Middle frontal gyrus (tissue), 1 donor: ENCODE data around the gene COX8A.

Source experiments
- DNase-seq: peaks from one replicate; pipeline ENCODE4 v3.0.0-alpha.2; 2015; ENCODE audit warnings: low spot score; ENCODE audit errors: extremely low spot score

COX8A gene

DNA sequence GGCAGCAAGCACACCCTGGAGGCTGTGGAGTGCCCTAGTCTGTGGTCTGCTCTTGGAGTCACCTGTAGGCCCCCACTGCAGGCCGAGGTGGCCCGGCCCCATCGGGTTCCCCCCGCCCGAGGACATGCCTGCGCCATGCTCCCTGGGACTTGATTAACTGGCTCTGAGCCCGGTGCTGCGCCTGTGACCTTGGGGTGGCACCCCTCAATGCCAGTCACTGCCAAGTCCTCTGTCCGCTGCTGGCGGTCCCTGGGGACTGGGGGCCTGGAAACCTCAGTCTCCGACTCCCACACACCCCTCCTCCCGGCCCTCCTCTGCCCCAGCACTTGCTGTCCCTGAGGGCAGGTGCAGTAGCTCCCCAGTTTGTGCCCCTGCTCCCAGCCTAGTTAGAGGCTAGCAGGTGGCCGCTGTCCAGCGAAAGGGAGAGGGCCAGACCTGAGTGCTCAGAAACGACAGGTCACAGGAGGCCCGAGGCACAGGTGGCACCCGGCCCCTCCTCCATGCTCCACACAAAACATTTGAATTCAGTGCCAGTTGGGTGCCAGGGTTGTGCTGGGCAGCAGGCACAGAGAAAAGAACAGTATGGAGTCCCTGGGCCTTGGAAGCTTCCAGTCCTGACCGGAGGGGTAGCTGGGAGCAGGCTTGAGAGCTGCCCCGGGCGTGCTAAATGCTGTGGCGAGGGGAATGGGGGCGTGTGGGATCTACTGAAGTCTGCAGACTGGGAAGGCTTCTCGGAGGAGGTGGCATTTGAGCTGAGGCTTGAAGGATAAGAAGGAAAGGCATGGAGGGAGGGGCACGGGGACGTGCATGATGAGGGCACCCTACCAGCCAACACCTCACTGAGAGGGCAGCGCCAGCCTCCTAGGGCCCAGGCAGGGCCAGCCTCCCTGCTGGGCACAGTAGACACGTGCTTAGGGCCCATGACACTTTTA is 45.0 kb downstream of the COX8A start:
- no peak for DNase-seq

- no peak for DNase-seq
These were observed 46.7 kb downstream of the COX8A start for GRCh38 chr11:64020976-64021756.

GRCh38 chr11:64021757-64022093 is 47.3 kb downstream of the COX8A start:
- DNase-seq = no peak

- DNase-seq = no peak
These were observed 47.8 kb downstream of the COX8A start for GRCh38 chr11:64022125-64022784.

DNA sequence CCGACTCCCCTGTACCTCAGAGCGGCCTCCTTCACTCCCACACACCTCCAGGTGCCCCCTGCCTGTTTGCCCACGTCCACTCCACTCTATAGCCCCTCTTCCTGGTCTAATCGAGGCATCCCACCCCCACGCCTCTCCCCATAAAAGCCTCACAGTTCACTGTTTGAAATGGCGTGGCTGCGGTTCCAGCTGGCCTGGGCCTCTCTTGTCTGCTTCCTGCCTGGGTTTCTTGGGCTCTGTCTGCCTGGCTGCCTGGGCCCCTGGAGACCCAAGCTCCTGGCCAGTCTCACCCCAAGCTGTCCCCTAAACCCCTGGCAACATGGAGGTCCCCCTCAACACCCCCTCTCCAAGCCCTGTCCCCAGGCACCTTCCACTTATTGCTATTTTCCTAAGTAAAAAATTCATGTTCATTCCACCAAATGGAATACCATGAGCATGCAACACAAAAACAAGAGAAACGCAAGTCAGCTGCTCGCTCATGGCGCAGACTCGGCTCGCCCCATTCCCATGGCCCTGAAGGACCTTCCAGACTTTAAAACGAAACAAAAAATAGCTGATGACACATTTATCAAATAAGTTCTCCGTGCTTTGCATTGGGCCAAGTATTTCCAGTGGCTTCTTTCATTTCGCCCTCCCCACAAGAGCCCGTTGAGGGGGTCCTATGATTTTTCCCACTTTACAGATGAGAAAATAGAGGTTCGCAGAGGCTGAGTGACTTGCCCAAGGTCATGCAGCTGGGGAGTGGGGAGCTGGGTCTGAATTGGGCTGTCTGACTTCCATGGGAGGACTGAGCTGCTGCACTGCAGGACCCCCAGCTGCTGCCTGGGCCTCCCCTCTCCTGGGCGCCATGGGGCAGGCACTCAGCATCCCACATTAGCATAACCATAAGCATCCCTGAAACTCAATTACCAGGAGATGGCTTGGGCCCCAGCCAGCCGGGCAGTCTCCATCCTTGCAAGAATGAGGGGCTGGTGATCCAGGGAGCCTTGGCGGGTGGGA is 49.6 kb downstream of the COX8A start:
- DNase-seq = no peak

- DNase-seq = no peak
These were observed 50.8 kb downstream of the COX8A start for GRCh38 chr11:64025205-64025604.
